Stimulated activated CD4-positive, alpha-beta T cell treated with anti-CD3 and anti-CD28 coated beads, Interleukin-4, amount 100 ng/mL, for 1 hour (primary cell): ENCODE measurements around the gene S100A12.
"Not testable (repeated sequence)": the region's sequence is repeated elsewhere in the genome, so short reads cannot be mapped to it uniquely, and the experiment has no call there.

ENCODE experiments used
- DNase-seq: peaks from one replicate; pipeline ENCODE4 v3.0.0-alpha.2; 2020

The S100A12 gene

DNA sequence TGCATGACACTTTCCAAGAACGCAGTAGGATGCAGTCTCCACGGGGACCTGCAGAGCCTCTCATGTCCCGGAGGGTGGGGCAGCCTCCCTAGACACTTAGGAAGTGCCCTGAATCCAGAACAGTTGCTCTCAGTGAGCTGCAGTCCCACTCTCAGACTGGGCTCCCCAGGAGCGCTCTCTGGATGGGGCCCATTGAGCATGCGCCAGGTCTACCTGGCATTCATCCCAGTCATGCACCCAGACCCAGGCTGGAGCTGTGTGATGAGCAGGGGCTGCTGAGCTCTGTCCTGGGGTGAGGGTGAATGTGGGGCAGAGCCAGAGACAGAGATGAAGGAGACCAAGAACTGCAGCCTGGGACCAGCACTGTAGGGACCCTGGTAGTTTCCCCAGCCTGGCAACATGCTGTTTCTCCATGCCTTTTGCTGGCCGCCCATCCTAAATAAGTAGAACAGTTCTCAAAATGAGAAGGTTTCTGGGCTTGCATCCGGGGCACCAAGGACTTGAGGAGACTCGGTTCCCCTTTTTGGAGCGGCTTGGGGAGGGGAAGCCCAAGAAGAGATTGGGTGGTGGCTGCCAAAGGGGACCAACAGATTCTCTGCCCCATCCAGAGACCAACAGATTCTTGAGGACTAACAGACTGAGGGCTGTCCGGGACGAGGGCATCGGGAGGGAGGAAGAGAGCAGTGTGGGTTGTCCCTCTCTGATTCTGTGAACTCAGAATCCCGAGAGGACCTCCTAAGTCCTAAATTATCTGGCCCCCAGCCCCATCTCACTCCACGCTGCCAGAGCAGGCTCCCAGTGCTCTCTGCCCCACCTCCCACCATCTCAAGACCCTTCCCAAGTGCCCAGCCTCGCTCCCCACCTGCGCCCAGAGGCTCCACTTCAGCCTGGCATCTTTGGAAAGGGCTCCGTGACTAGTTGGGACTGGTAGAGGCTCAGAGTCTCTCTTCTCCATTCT is 25.8 kb downstream of the S100A12 start:
- DNase-seq = no peak

DNA sequence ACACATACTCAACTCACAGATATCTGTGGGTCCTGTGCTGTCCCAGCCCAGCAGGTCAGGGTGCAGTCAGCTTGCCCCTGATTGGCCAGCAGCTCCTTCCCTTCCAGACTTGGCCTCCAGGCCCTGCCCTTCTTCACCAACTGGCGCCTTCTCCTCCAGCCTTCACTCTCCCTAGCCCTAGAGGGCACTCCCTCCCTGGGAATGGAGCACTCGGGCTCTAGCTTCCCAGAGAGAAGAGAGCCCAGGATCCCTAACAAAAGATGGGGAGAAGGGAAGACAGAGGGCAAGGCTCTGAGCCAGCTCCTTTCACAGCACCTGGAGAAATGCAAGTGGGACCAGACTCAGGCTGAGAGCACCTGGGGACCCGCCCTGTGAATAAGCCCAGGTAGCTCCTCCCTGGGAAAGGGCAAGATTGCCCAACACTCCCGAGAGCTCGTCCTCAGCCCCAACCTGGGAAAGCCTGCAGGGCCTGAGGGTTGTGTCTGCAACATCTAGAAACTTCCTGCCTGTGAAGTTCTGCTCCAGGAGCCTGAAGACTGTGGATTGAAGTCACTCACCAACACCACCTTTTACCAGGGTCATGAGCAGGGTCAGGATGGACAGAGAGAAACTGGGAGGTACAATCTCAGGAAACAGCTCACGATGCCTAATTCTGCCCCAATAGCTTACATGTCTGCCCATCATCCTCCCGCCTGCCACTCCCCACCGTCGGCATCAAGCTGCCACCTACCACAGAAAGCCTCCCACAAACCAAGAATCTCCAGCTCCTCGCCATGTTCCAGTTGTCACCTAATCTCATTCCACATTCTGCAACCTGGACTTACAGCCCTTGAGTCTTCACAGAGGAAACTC is 26.7 kb downstream of the S100A12 start, which contains the start of gene PGLYRP4:
Gene PGLYRP4, minus strand, starts transcription at position 331 of the 852 bp plus-strand sequence. CDS start 909 bp downstream, outside the sequence.
- no peak for DNase-seq

DNA sequence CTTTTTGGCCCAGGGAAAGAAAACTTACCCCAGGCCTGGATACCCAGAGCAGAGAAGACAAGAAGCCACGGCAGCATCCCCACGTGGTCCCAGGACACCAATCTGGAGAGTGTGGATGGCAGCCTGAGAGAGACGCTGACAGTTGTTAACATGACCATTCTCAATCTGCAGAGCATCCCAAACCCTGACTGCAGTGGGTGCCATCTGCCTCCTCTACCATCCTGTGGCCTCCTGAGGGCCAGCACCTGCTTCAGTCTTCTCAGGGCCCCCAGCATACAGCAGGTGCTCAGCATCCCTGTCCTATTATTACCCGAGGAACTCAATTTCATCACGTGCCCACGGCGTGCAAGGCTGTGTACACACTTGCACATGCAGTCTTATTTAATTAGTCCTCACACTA is 27.6 kb downstream of the S100A12 start:
- no peak for DNase-seq

DNA sequence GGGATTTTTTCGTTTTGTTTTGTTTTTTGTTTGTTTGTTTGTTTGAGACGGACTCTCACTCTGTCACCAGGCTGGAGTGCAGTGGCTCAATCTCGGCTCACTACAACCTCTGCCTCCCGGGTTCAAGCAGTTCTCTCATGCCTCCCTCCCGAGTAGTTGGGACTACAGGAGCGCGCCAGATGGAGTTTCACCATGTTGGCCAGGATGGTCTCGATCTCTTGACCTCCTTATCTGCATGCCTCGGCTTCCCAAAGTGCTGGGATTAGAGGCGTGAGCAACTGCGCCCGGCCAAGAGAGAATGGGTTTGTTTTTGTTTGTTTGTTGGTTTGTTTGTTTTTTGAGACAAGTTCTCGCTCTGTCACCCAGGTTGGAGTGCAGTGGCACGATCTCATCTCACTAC is 28.4 kb downstream of the S100A12 start:
- DNase-seq = not testable (repeated sequence)

DNA sequence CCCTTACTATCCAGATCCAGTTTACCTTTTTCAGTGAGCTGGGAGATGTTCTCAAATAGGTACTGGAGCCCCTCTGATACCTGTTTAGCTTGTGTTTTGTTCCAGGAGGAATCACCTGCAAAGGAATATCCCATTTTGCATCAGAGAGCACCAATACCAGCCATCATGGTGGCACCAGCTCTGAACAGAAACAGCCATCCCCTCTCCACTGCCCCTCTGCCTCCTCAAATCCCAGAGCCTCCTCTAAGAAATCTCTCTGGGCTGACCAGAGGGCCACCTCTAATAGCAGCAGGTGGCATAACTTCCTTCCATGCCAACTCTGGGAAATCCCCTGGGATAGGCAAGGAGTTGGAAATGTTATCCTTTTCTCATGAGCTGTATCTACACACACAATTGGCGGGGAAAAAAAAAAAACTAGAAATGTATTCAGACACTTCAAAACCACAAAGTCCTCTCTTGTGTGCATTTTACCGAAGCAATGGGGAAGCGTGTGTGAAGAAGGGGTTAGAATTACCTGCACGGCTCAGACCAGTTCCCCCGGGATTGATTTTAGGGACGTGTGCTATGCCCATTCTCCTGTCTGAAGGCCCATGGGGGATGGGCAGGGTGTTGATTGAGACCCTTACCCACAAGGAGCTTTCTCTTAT is 29.2 kb downstream of the S100A12 start:
- DNase-seq = no peak

DNA sequence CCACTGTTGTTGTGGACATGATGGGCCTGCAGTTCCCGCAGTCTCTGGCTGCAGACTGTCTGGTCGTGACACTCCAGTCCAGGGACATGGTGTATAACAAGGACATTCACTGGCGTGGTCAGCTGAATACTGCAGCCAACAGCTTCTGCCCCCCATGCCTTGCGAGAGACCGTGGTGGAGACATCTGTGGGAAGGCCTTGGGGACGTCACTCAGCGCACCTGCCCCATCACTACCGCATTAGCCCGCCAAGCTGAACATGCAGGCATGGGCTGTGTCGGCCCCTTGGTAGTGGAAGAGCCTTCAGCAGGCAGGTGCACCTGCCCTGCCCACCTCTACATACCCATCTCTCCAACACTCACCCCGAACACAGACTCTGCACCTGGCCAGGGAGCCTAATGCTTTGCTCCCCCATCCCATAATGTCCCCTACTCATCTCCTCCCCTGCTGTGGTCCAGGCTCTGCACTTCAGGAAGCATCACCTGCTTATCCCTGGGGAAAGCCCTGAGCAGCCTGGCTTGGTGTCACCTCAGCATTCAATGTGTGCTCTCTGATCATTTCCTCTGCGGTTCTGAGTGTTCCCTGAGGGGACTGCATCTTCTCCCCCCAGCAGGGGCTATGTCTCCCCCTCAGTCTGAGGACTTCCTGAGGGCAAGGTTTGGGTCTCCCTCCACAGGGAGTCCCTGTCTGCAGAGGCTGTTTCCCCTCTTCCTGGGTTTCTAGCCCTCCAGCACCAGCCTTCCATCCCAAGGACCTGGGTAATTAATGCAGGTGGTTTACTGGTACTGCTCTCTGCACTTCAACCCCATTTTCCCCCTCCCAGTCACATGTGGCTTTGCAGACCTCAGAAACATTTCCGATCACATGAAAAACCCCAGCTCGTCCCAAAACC is 30.0 kb downstream of the S100A12 start:
- DNase-seq = no peak

DNA sequence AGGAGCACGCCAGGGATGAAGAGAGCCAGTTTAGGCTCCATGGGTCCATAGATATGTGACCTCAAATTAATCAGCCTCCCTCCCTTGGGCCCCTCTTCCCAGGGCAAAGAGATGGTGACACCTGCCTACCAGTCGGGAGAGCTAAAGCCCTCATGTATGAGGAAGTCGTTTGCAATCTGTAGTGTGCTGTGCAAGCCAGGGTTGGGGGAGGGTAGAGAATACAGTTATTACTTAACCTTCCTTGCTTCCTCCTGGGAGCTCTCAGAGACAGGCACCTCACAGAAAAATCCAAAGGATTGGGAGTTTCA is 30.7 kb downstream of the S100A12 start:
- DNase-seq = no peak

DNA sequence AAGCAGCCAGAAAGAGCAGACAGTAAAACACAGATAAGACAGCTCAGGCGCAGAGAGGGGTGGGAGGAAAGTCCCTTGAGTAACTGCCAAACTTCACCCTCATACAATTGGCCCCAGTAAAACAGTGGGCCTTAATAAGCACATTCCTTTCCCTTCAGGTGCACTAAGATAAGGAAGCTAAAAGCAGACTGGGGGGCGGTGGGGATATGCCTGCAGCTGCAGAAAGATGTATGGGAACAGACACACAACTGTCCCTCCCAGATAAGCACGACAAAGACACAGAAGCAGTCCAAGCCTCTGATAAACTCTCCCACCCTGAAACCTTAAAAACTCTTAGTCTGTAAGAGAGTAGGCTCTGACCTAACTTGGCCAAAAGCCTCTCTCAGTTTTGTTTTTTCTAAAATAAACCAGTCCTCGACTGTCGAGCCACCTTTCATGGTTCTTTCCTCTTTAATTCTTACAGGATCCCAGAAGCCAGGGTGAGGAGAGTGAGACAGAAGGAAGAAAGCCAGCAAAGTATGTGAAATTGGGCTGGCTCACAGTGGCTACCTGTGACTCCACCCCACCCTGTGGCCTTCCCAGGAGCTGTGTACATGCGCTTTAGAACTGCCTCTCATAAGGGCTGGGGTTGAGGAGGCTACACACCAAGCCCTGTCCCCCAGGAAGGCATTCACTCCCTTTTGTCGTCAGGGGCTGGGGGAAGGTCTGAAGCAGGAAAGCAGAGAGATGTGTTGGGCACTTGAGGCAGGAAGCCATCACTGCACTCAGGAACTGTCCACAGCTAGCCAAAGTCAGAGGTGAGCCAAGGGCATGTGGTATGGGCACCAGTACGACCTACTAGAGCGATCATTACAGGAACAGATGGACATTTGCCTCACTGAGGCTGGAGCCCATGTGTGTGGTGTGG is 31.4 kb downstream of the S100A12 start:
- DNase-seq = no peak

DNA sequence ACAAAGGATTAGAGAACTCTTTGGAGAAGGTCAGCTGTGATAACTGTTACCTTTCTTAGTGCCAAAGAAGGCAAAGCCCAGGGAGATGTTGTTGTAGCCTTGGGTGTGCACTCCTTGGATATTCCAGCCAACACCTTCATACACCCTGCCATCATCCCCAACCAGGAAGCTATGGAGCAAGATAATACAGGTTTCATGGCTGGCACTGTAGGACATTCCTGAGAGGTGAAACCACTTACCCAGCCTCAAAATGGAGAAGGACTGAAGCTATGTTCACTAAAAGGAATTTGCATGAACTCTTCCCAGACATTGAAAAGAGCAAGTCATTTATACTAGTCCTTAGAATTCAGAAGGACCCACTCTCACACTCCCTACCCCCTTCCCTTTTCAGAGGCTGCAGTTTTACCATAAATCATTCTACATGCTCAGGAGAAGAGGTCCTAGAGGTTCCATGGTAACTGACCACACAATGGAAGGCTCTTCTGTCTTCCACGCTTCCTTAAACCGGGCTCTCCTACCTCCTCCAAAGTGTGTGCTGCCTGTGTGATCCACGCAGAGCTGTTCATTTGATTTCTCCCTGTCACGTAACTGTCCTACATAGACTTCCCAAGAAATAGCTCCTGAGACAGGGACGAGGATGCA is 32.3 kb downstream of the S100A12 start:
- DNase-seq = no peak

DNA sequence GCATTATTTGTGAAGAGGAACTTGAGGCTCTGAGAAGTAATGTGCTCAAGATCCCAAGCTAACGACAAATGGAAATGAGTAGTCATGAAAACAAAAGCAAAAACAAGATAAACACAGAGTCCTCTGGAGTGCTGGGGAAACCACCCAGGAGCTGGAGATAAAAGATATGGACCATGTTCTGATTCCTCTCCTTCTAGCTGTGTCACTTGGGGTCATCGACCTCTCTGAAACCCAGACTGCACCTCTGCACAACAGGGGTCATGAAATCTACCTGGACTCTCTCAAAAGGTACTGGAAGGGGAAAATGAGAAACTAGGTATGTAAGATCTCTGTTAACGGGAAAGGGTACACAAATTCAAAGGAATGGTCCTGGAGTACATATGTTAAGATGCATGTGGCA is 33.2 kb downstream of the S100A12 start:
- DNase-seq = no peak

DNA sequence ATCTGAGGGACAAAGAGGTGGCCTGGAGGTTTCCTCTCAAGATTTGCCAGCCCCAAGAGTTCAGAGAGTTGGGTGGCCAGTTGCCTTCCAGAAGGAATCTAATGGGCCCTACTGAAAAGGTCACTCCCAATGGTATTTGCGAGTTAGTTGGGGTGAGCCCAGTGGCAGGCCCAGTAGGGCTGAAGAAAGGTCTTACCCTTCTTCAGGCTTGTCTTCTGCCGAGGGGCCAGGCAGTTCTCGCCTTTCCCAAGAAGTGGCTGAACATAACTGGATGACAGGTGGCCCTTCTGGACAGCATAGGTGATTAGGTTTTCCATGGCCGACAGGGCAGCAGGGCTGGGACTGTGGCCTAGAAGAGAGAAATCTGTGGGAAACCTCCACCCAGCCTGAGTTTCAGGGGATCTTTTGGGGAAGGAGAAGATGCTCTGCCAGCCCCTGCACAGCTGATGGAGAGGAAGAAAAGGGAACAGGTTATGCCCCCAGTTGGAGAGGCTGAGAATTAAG is 33.9 kb downstream of the S100A12 start:
- no peak for DNase-seq

DNA sequence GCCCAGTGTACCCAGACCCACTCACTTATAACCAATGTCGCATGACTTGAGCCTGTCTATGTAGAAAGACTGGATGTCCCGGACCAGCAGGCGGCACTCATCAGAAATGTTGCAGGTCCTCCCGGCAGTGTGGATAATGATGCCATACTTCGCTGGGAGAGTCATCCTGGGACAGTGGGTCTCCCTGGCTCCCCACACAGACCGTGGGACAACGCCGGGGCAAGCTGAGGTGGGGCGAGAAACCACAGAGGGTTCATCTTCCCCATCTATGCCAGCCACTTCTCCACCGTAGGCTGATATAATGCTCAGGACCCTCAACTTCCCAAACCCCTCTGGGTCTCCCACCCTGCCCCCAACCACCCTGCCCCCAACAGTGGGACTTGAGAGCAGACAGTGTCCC is 35.1 kb downstream of the S100A12 start:
- no peak for DNase-seq

DNA sequence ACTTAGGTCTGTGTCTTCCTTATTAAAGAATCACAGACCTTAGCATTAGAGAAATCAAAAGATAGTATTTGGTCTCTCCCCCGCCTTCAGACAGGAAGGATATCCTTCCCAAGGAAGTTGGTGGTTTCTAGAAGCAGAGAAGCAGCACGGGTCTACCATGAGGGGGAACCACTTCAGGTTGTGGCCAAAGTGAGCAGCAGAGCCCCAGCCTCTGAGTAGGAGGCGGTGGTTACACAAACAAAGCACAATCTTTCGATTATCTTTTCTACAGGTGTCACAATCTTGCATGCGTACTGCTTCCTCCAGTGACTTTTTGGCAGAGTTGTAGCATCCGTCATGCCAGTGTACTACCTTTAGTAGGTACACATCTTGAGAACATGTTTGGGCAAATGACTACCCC is 35.6 kb downstream of the S100A12 start:
- no peak for DNase-seq

DNA sequence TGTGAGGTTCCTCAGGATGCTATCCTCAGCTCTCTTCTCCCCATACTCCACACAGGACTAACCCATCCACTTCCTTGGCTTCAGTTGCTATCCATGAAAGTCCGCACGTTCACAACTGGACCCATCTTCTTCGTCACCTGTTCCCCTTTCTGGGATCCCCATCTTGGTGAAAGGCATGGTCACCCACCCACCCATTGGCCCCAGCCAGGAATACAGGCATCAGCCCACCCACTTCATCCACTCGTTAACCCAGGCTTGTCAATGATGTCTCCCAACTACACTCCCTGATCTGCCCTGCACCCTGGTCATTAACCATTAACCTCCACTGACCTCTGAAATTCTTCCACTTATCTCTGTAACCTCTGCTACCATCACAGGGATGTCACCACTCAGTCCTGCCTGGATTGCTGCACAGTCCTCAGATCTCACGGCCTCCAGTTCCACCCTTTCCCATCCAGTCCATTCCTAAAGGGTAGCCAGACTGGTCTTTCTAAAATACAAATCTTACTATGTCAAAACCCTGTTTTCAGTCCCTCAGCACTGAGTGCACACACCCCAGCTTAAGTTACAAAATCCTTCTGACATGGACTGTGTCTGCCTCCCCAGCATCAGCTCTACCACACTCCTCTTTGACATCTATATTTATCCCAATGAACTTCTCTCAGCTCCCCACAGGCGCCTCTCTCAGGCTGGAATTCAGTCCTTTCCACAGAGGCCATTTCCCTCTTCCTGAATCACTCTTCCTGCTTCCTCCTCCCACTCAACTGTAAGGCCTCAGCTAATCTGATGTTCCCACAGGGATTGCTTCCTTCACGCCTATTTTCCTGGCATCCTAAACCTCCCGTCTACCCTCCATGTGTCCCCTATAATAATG is 37.2 kb downstream of the S100A12 start:
- DNase-seq = no peak

DNA sequence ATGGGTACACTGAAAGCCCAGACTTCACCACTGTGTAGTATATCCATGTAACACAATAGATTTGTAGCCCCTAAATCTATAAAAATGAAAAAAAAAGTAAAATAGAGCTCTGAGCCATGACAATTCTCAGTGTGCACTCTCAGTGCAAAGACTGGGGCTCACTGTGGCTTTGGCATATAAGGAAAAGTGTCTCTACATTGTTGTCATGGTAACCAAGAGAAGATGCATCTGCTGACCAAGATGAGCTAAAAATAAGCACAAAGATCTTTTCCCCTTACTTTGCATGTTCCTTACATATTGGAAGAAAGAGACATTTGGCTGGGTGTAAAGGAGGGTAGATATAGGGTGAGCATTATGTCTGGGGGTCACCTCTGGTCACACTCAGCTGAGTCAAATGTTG is 38.8 kb downstream of the S100A12 start:
- no peak for DNase-seq

DNA sequence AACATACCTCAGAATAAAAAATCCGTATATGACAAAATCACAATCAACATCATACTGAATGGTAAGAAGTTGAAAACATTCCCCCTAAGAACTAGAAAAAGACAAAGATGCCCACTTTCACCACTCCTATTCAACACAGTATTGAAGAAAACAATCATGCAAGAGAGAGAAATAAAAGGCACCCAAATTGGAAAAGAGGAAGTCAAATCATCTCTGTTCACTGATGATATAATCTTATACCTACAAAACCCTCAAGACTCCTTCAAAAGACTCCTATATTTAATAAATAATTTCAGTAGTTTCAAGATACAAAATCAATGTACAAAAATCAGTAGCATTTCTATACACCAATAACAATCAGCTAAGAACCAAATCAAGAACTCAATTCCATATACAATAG is 41.5 kb downstream of the S100A12 start:
- DNase-seq = no peak

DNA sequence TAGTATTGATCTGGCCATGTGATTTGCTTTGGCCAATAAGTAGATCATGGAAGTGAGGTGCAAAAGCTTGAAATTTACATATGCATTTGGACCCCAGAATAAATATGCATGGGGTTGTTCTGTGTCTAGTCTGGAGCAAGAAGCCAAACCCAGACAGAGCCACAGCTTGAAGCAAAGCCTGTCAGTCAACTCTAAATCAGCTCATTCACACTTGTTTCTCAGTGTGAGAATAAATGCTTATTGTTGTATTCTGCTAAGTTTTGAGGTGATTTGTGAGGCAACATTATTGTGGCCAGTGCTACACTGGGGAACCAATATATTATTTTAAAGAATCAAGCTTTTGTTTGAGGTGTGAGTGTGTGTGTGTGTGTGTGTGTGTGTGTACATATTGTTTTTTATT is 50.5 kb downstream of the S100A12 start:
- DNase-seq = no peak
